ENCODE measurements around the gene MRC2. TPM values are rescaled to one million over a fixed set of nuclear protein-coding genes. Genes with fewer than 3 reads are reported as not detected.
"Not testable (repeated sequence)": the region's sequence is repeated elsewhere in the genome, so short reads cannot be mapped to it uniquely, and the experiment has no call there.

Gene MRC2
- total RNA-seq, 4 donors from 2014 or later = 23.3 to 59.8 (median 39.9) TPM

- no peaks in the 10 kb centered on the region for H3K4me1 ChIP-seq
- H3K27ac ChIP-seq = no peak overlapping the region
- WGBS, 2 donors (ENCODE audit: low coverage in 1 of 2) = 64 to 93% methylated on average over 8 to 10 of the region's 27 CpGs
- no peak overlapping the region for H3K4me3 ChIP-seq
- H3K27me3 ChIP-seq = peaks cover 10% of the 10 kb centered on the region
- no peak for ATAC-seq
- TF ChIP-seq CTCF (IDR thresholded peaks at IDR 0.05) (no peak), POLR2A (IDR thresholded peaks at IDR 0.05) (no peak)
- no peaks in the 10 kb centered on the region for H3K36me3 ChIP-seq
- H3K9me3 ChIP-seq = no peaks in the 10 kb centered on the region
These were observed 69.4 kb downstream of the MRC2 start for GRCh38 chr17:62696726-62697490.

- ATAC-seq, H3K9me3 ChIP-seq, H3K27ac ChIP-seq, H3K36me3 ChIP-seq, H3K4me1 ChIP-seq, H3K4me3 ChIP-seq: not testable (repeated sequence)
- H3K27me3 ChIP-seq = peaks cover 13% of the 10 kb centered on the region
- 20% methylated on average over 1 of the region's 11 CpGs; no CpG with 5 or more reads in 1 of the 2 donors for WGBS, 2 donors (ENCODE audit: low coverage in 1 of 2)
These were observed 71.0 kb downstream of the MRC2 start for GRCh38 chr17:62698459-62698858.

GRCh38 chr17:62700964-62701705 is 73.7 kb downstream of the MRC2 start:
- H3K9me3 ChIP-seq = no peaks in the 10 kb centered on the region
- H3K36me3 ChIP-seq = no peaks in the 10 kb centered on the region
- no peak overlapping the region for H3K4me3 ChIP-seq
- H3K4me1 ChIP-seq = peaks cover 0 to 29% (median 3%) of the 10 kb centered on the region in 3 donors
- H3K27me3 ChIP-seq = peaks cover 13% of the 10 kb centered on the region
- no peak overlapping the region for H3K27ac ChIP-seq
- TF ChIP-seq POLR2A (IDR thresholded peaks at IDR 0.05) (no peak), EP300 (IDR thresholded peaks at IDR 0.05) (no peak), CTCF (IDR thresholded peaks at IDR 0.05) (no peak), POLR2AphosphoS5 (IDR thresholded peaks at IDR 0.05) (no peak)
- WGBS, 2 donors (ENCODE audit: low coverage in 1 of 2) = 55 to 65% methylated on average over 7 to 12 of the region's 12 CpGs
- no peak for ATAC-seq

GRCh38 chr17:62701706-62702085 is 74.2 kb downstream of the MRC2 start:
- ATAC-seq = no peak
- Histone ChIP-seq H3K4me1 (peaks cover 0 to 35% (median 3%) of the 10 kb centered on the region in 3 donors), H3K9me3 (no peaks in the 10 kb centered on the region), H3K27ac (no peak overlapping the region), H3K36me3 (no peaks in the 10 kb centered on the region), H3K4me3 (no peak overlapping the region), H3K27me3 (peaks cover 13% of the 10 kb centered on the region)
- WGBS, 2 donors (ENCODE audit: low coverage in 1 of 2) = 33 to 76% methylated on average over 1 to 5 of the region's 8 CpGs
- TF ChIP-seq CTCF (IDR thresholded peaks at IDR 0.05) = no peak
- no peak for TF ChIP-seq EP300 (IDR thresholded peaks at IDR 0.05)
- TF ChIP-seq POLR2A (IDR thresholded peaks at IDR 0.05) = no peak
- TF ChIP-seq POLR2AphosphoS5 (IDR thresholded peaks at IDR 0.05) = no peak

GRCh38 chr17:62702746-62703260 is 75.3 kb downstream of the MRC2 start:
- no peaks in the 10 kb centered on the region for H3K36me3 ChIP-seq
- WGBS, 2 donors (ENCODE audit: low coverage in 1 of 2) = 80 to 100% methylated on average over 1 to 4 of the region's 6 CpGs
- TF ChIP-seq POLR2AphosphoS5 (IDR thresholded peaks at IDR 0.05) (no peak), EP300 (IDR thresholded peaks at IDR 0.05) (no peak), CTCF (IDR thresholded peaks at IDR 0.05) (no peak), POLR2A (IDR thresholded peaks at IDR 0.05) (no peak)
- ATAC-seq = no peak
- peaks cover 0 to 37% (median 3%) of the 10 kb centered on the region in 3 donors for H3K4me1 ChIP-seq
- peaks cover 13% of the 10 kb centered on the region for H3K27me3 ChIP-seq
- H3K9me3 ChIP-seq = no peaks in the 10 kb centered on the region
- no peak overlapping the region for H3K4me3 ChIP-seq
- no peak overlapping the region for H3K27ac ChIP-seq

Measured in gastroesophageal sphincter (tissue), 4 donors.